A673 (cell line): Measurements from ENCODE around the gene TMEM150C.

ENCODE experiments used
- EZH2 ChIP-seq: fragments of 200-600 bp; sonication (generic); IDR thresholded peaks from 2 replicates; pipeline ENCODE4 v1.6.1; 2017; ENCODE audit warnings: borderline replicate concordance, low read depth, mild to moderate bottlenecking, mixed read lengths, antibody characterized with exemption, low read length; ENCODE audit not compliant: poor library complexity, severe bottlenecking
- TF ChIP-seq, protein P1 (sequence below): fragments of 300-800, 200-600 bp; sonication (generic); conservative IDR thresholded peaks from 2 replicates; pipeline ENCODE4 v1.5.1; 2017; ENCODE audit warnings: low read depth, mild to moderate bottlenecking, antibody characterized with exemption, low read length, moderate library complexity, mixed read lengths

DNA sequence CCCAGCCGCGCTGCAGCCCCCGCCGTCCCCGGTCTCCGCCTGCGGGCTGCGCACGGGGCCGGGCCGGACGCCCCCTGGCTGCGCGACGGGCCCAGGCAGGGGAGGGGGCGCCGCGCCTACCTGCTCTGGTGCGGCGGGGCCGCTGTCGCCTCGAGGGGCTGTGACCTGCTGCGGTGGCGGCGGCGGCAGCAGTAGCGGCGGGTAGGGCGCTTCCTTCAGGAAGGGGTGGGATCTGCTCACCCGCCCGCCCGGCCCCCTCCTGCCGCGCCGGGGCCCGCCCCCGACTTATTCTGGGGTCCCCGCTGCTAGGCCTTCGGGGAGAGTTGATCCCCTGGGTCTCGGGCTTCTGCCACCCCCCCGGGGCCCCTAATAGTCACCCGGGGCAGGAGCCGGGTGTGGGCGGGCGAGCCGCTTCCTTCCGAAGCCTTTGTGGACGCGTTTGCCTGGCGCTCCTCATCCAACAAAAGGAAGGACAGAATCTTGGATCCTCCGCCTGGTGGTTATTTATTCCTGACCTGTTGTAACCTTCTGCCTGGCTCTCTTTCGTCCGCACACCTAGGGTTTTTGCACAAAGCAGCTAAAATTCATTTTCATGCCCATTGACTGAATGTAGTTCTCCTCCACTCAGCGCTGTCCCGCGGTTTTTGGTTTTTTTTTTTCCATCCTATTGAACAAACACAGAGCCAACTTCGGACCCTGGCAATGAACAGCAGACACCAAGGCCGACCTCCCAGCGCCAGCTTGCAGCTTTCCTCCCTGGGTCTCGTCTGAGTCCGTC lies at the start of gene TMEM150C:
- TF ChIP-seq, protein P1, sequence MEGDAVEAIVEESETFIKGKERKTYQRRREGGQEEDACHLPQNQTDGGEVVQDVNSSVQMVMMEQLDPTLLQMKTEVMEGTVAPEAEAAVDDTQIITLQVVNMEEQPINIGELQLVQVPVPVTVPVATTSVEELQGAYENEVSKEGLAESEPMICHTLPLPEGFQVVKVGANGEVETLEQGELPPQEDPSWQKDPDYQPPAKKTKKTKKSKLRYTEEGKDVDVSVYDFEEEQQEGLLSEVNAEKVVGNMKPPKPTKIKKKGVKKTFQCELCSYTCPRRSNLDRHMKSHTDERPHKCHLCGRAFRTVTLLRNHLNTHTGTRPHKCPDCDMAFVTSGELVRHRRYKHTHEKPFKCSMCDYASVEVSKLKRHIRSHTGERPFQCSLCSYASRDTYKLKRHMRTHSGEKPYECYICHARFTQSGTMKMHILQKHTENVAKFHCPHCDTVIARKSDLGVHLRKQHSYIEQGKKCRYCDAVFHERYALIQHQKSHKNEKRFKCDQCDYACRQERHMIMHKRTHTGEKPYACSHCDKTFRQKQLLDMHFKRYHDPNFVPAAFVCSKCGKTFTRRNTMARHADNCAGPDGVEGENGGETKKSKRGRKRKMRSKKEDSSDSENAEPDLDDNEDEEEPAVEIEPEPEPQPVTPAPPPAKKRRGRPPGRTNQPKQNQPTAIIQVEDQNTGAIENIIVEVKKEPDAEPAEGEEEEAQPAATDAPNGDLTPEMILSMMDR: no peak
- TF ChIP-seq EZH2: no peak
